A549 treated with CORT108297 at 1 μM for 4 hours (cell line): Measurements from ENCODE around the gene CFAP68. TPM values are rescaled to one million over a fixed set of nuclear protein-coding genes. Genes with fewer than 3 reads are reported as not detected.

ENCODE experiments used
- total RNA-seq: library from RNA; stranded (reverse); fragments of 200-300 nt; extraction: Qiagen RNA extraction; gene quantifications from 5 replicates; pipeline ENCODE4 v1.2.3, GENCODE V29; 2022

Gene CFAP68
- total RNA-seq = 28.4 to 34.2 TPM (median 31.2 TPM) in 5 replicates

GRCh38 chr11:111878849-111879636, at the start of gene CFAP68, which contains the start of gene FDXACB1:
Gene CFAP68 (plus strand): TSS chr11:111879541. CDS start chr11:111879561, 20 bp downstream.
Gene FDXACB1 (minus strand): TSS chr11:111879165. CDS start chr11:111879132, 33 bp downstream.

GRCh38 chr11:111870886-111871692, 8.3 kb upstream of the CFAP68 start, which contains the start of gene ALG9:
Gene ALG9 (minus strand): TSS chr11:111871581. CDS start chr11:111871482, 99 bp downstream.

GRCh38 chr11:111911563-111912401, 32.4 kb downstream of the CFAP68 start, which contains the start of gene CRYAB:
Gene CRYAB (minus strand): TSS chr11:111911770. CDS start chr11:111911724, 46 bp downstream.

GRCh38 chr11:111912535-111912934, 33.2 kb downstream of the CFAP68 start, which contains the start of gene HSPB2:
Gene HSPB2 (plus strand): TSS chr11:111912734. CDS start chr11:111912830, 96 bp downstream.

GRCh38 chr11:111918390-111919256, 39.3 kb downstream of the CFAP68 start, which contains the start of gene C11orf52:
Gene C11orf52 (plus strand): TSS chr11:111918913. CDS start chr11:111918973, 60 bp downstream.

Other genes starting within 250 kb of the CFAP68 start
- 14.1 to 18.7 TPM (median 17.8 TPM) in 5 replicates for gene PPP2R1B, start 113.2 kb upstream of the CFAP68 start, total RNA-seq
- gene ALG9, start 8.0 kb upstream of the CFAP68 start, total RNA-seq = 18.9 to 20.3 TPM (median 19.8 TPM) in 5 replicates
- gene FDXACB1, start 376 bp upstream of the CFAP68 start, total RNA-seq = 1.3 to 1.7 TPM (median 1.6 TPM) in 5 replicates
- 5.5 to 13.0 TPM (median 6.5 TPM) in 5 replicates for gene CRYAB, start 32.2 kb downstream of the CFAP68 start, total RNA-seq
- gene HSPB2, start 33.2 kb downstream of the CFAP68 start, total RNA-seq = not detected in 5 replicates
- 0.11 TPM in 1 of 5 replicates, not detected in the others for gene C11orf52, start 39.4 kb downstream of the CFAP68 start, total RNA-seq
- 4.1 to 7.5 TPM (median 6.9 TPM) in 5 replicates for gene DIXDC1, start 57.8 kb downstream of the CFAP68 start, total RNA-seq
- gene DLAT, start 145.9 kb downstream of the CFAP68 start, total RNA-seq = 24.4 to 33.2 TPM (median 28.3 TPM) in 5 replicates
- gene PIH1D2, start 194.5 kb downstream of the CFAP68 start, total RNA-seq = 0.77 to 1.5 TPM (median 0.99 TPM) in 5 replicates
- 12.1 to 18.8 TPM (median 14.4 TPM) in 5 replicates for gene NKAPD1, start 194.8 kb downstream of the CFAP68 start, total RNA-seq
- gene TIMM8B, start 207.2 kb downstream of the CFAP68 start, total RNA-seq = 67.1 to 72.7 TPM (median 69.5 TPM) in 5 replicates
- gene SDHD, start 207.3 kb downstream of the CFAP68 start, total RNA-seq = 66.2 to 98.0 TPM (median 68.1 TPM) in 5 replicates